GM18873 (cell line): ENCODE data around the gene MKNK1.

Source experiments
- ATAC-seq: cut with Tn5 transposase; IDR thresholded peaks from one replicate; pipeline ENCODE4 v1.9.1; 2021; ENCODE audit warnings: mild to moderate bottlenecking, moderate library complexity, moderate number of reproducible peaks; ENCODE audit not compliant: unreplicated experiment, low FRiP score

Gene MKNK1

DNA sequence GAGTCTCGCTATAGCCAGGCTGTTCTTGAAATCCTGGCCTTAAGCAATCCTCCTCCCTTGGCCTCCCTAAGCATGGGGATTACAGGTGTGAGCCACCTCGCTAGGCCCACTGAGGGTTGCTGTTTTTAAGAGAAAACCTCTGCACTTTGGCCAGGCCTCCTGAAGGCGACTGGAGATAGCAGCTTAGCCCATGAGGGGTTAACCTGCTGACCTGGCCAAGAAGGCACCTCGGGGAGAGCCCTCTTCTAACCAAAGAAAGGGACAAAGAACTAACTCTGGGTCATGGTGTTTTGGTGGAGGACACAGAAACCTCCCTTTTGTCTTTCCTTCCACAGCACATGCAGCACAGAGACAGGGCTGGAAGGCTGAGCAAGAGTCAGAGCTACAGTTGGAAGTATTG lies 35.0 kb downstream of the MKNK1 start:
- ATAC-seq = no peak

DNA sequence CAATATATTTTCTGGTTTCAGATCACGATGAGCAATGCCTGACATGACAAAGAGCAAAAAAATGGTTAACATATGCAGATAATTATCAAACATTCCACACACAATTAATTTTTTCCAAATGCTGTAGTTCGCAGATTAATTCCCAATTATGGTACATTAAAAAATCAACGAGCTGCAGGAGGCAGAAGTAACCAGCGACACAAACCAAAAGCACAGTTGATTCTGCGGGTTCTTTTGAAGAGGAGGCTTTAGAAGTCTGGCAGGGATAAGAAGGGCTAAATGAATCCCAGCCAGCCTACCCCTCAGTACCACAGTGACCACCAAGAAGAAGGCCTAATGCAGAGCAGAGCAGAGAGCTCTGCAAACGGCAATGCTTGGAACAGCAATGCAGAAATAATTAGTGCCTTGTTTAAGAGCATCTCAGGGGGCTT lies 35.6 kb downstream of the MKNK1 start:
- no peak for ATAC-seq

DNA sequence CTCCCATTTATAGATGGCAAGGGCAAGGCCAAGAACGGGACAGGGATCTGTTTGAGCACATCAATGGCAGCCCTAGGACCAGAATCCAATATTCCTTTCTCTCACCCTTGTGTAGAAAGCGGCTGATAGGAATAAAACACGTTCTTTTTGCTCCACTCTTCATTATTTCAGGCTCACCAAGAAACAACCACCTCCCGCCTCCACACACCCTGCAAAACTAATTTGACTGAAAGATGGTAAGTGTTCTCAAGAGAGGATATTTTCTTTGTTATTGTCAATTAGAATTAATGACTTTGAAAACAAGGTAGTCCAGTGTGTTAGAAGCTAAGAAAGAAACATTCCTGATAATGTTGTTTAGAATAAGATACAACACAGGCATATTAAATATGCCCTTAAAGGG lies 40.7 kb downstream of the MKNK1 start:
- ATAC-seq = no peak

DNA sequence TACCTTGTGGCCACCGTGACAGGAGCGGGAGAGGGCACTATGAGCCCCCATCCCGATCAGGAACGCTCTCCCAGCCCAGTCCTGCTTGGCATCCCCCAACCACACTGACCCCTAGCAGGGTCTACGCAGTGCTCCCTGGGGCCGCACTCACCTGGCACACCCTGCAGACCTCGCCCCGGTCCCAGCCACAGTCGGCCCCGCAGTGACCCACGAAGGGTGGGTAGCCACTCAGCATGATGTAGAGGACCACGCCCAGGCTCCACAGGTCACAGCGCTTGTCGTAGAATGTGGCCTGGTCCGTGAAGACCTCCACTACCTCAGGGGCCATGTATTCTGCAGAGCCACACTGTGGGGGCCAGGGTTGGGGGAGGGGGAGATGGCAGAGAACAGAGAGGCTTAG lies 41.6 kb downstream of the MKNK1 start:
- no peak for ATAC-seq

DNA sequence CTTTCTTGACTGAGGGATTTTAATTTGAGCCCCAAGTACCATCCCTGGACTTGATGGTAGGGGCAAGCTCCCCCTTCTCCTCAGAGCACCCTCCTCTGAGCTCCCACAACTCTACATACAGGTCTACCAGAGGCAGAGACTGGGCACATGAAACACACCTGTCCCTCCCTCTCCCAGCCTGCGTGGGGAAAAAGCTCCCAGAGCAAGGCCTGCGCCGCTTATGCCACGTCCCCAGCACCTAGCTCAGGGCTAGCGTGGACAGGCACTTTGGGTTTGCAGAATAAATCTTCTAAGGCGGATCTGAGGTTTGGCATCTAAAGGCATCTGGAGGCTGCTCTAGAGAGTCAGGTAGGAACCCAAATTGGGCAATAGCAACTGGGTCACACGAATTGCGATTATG lies 45.1 kb downstream of the MKNK1 start:
- ATAC-seq = no peak

DNA sequence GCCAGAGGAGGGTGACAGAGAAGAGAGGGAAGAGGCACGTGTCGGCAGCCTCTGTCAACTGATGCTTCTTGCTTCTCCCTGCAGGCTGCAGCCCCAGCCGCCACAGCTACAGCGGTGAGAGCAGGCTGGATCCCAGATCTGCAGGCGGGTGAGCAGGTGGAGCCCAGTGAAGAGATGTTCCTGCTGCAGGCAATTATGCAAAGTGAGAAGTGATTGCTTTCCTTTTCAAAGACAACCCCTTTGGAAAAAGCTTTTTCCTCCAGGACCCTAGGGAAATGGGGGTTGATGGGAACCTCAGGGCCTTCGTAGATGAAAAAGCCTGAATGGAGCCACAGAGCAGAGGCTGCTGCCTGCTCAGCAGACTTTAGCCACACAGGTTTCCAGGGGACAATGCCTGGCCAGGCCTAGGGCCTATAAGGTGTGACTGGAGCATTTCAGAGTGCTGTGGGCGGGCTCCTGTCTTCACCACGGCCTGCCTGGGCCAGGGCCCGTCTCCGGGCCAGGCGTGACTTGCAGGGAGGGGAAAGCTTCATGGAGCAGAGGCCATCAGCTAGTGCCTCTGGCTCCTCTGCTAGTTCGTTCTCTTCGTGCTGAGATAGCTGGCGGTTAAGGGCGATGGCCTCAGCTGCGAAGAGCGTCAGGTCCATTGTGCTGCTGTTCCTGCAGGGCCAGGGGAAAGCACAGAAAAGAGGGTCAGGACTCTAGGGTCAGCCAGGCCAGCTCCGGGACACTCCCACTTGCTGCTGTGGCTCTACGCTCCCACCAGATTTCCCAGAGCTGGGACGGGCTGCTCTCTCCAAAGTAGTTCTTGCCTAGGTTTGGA lies 45.7 kb downstream of the MKNK1 start:
- ATAC-seq = no peak

DNA sequence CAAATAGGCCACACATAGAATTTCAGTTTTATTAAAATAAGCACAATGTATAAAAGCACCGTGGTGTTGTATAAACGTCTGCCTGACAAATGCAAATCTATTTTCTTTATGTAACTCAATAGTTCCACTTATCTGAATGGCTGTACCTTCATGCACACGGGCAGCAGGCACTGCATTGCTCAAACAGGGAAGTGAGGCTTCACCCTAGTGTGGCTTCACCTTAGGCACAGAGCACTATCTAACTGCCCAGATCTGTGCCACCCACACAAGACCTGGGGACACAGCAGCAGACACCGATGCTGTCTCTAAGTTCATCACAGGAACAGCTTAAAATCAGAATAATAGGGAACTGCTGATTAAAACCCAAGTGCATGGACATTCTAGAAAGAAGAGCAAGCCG lies 46.7 kb downstream of the MKNK1 start:
- ATAC-seq = no peak

DNA sequence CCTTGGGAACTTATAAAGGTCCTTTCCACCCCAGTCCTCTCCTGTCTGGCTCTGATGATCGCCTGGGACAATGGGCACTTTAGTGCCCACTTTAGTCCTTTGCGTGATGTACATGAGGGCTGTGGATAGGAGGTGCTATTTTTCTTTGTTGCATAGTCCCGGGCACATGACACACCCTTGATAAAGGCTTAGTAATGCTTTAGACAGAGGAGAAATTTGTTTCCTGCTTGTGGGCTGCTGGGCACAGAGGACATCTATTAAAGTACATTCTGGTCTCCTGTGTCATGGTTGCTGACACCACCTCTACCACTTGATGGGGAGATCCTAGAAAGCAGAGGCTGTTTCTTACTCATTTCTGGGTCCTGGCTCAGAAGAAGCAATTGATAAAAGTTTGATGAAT lies 47.2 kb downstream of the MKNK1 start:
- ATAC-seq = no peak

DNA sequence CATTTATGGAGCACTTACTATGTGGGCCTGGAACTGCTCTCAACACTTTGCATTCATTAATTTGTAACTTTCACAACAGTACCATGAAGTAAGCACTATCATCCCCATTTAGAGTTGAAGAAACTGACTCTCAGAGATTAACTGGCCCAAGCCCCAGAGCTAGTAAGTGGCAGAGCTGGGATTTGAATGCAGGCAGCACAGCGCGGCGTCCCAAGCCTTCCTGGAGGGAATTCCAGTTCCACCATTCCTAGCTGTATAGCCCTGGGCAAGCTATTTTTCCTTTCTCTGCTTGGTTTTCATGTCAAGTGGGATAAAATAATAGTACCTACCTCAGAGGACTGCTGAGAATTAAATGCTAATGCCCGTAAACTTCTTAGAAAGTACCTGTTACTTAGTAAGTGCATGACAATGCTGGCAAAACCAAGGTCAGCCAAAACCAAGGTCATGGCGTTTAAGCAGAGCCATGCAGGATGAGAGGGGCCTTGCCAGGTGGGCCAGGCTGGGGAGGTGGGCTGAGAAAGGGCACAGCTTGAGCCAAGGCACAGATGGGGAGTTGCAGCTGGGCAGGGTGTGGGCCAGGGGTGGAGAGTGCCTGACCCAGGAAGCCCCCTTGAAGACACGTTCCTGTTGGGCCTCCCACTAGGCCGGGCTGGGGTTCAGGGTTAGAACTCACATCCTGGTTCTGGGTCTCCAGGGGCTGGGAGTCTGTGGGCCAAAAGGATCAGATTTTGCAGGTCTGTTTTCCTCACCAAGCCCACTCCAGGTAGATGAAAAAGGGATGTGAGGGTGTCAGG lies 48.0 kb downstream of the MKNK1 start:
- ATAC-seq = no peak

DNA sequence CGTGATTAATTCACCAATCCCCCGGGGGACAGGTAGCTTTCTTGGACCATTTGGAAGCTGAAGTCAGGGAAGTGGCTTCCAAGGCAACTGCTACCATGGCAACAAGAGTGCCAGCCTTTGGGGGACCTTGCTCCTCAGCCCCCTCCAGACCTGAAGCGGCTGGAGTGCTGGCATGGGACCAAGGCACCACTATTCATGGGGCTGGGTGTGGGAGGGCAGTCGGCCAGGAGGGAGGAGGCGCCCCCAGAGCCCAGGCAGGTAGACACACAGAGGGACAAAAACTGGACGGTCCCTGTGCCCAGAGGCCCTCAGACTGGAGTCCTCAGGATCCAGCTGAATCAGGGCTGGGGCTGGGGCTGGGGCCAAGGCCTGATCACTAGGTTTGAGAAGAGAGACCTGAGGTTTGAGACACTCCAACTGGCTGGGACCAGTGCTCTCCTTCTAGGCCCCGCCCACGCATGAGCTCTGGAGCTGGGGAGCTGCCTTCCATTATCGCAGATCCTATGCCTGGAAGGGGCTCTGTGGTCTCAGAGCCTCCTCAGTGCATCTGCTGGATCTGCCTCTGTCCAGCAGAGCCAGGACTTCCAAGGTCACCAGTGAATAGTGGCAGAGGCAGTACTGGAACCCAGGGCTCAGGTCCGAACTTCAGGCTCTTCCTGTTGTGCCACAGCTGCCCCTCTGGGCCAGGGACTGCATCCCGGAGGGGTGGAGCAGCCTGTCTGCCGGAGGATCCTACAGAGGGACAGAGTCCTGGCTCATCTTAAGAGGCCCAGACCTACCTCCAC lies 49.3 kb downstream of the MKNK1 start:
- ATAC-seq = no peak

DNA sequence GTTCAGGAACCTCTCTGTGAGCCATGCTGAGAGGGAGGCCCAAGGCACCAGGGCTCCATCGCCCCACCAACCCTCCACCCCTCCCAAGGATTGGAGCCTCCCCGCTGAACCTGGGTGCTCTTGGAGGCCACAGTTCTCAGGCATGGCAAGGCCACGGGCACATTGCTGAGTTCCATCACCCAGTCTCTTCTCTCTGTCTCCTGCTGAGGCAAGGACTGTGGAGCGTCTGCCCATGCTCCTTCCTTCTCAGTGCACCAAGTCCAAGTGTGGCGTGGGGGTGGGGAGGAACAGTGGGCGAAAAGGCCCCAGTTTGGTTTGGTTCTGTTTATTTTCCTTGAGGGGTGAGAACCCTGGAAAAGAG lies 49.9 kb downstream of the MKNK1 start:
- ATAC-seq = no peak

DNA sequence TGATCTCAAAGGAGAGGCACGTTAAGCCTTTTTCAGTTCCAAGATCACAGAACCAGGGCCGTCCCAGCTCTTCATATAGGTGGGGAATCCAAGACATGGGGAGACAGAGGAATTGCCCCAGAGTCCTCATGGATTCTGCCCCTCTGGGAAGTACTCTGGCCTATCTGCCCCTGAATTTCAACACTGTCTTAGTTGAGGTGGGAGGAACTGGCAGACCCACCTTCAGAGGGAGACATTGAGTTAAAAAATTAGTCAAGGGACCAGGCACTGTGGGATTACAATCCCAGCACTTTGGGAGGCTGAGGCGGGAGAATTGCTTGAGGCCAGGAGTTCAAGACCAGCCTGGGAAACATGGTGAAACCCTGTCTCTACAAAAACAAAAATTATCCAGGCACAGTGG lies 50.6 kb downstream of the MKNK1 start:
- no peak for ATAC-seq

DNA sequence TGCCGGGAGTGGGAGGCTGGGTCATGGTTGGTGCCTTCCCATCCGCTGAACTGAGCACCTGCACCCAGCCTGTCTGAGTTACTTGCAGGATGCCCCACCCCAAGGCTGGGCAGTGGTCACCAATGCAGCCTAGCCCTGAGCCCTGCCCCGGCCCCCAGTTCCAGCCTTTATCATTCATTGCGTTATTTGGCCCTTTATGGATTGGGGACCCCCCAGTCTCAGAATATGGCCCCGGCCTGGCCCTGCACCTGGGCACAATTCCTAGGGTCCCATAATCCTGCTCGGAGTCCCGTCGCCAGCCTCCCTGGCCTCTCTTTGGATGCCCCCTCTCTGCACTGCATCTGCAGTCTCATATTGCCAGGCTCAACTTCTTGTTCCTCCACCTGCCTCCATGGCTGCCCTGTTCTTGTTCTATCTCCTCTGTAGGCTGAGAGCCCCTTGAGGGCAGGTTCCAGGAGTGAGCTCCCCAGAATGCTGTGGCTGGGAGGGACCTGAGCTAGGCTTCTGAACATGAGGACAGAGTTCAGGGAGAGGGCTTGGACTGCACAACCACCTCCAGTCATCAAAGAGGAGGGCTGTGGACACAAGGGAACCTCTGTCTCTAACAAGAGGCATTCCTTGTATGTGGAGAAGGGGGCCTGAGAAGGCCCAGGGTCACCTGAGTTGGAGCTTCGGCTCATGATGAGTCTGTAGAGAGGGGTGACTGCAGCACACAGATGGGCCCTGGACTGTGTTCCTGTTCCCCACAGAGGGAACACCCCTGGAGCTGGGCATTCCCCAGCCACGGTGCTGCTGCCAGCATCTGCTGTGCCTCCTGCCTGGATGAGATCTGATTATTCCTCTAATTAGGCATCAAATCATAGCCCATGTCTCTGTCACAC lies 51.5 kb downstream of the MKNK1 start:
- no peak for ATAC-seq

DNA sequence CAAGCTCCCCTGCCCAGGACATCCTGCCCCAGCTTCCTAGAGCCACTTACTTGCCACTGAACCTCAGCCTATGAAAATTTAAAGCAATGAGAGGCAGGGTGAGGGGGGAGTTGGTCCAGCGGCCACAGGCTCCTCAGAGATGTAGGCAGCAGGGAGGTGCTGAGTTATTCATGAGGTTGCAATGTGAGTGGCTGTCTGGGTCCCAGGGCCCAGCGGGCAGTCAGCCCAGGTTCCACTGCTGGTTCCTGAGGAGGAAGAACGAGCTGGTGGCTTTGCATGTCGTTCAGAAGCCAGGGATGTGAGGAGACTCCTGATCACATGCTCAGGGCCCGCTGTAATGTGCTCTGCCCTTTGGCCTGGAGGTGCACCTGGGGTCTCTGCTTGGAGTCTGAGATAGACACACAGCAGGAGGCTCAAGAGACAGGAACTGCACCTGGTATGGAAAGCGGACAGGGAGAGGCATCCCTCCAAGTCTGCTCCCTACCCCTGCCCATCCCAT lies 52.4 kb downstream of the MKNK1 start, which contains the start of gene KNCN:
KNCN (minus strand) TSS at position 51 of the 499 bp plus-strand sequence. CDS start 432 bp downstream, outside the sequence.
- no peak for ATAC-seq

DNA sequence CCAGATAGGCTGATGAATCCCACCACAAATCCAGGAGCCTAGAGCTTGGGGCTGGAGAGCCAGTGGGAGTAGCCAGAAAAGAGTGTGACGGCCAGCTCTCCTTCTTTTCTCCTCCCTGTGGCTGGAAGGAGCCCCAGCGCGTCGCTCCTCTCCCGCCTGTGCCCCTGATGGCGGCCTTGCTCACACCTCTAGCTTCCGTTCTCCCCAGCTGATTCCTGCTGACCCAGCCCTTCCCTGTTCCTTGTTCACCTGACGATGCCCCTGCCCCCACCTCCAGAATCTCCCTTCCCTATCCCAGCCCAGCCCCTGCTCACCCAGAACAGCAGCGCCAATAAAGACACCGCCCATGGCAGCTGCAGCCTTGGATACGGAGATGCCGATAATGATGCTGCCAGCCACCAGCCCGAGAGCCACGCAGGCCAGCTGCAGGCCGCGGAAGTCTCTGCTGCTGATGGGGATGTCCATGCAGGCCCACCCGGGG lies 53.3 kb downstream of the MKNK1 start:
- ATAC-seq = no peak

DNA sequence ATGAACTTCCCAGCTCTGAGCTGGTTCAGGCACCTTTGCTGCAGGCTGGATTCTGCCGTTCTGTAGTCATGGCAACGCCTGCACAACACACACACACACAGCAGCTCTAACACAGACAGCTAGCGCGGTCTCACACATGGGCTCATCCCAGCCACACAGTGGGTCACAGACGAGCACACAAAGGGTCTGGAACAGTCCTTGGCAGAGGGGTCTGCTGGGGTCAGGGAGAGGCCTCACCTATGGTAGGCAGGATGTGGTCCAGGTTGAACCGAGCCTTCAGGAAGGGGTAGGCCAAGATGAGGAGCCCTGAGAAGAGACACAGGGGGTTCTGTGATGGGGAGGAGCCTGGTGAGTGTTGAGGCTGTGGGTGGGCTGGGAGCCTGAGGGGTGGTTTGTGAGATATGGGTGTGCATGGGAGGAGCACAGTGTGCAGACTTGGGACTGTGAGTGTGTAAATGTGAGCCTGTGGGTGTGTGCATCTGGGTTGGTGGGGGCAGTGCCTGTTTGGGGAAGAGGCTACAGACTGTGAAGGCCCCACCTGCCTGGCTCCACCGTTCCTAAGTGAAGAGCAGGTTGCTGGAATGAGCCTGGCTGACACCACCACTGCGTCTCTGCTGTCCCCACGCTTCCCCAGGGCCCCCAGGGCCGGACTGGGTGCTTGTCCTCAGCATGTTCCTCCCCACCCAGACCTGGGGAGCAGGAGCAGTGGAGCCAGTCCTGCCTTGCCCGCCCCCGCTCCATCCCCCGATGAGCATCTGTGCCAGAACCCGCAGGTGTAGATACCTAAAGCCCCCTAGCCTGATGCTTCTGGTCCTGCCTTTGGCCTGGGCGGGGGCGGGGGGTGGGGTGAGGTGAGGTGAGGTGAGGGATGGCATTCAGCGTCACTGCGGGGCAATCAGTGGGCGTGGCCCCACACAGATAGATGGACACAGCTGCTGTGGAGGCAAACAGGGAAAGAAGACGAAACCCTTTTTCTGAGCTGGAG lies 54.1 kb downstream of the MKNK1 start:
- ATAC-seq = no peak

DNA sequence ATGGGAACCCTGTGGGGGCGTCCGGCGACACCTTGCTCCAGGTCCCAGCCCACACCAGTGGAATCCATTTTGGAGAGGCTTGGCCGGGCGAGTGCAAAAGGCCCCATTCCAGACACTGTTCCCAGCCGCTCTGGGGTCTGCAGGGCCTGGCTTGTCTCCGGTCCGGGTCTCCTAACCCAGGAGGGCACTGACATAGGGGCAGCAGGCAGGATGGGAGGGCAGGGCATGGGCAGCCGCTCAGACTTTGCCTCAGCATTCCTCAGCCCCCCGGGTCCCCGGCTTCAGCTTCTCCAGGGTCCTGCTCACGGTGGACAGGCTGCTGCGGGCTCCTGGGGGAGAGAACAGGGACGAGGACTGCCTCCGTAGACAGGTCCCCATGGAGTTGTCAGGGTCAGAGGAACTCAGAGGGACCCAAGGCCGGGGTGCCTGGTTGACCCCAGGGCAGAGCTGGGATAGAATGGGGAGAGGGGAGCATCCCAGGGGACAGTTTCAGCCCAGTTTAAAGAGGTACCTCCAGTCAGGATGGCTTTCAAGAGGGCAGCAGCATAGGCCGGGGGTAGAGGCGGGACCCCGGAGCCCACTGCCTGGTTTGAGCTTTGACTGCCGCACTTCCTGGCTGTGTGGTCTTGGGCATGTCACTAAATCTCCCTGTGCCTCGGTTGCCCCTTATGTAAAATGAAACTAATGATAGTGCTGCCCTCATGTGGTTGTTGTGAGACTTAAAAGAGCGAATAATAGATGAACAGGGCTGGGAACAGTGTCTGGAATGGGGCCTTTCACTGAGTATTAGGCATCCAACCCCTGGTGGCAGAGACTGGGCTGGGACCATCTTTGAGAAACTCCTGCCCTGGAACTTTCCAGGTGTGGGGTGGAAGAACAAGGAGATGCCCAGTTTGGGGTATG lies 56.3 kb downstream of the MKNK1 start:
- ATAC-seq = no peak

DNA sequence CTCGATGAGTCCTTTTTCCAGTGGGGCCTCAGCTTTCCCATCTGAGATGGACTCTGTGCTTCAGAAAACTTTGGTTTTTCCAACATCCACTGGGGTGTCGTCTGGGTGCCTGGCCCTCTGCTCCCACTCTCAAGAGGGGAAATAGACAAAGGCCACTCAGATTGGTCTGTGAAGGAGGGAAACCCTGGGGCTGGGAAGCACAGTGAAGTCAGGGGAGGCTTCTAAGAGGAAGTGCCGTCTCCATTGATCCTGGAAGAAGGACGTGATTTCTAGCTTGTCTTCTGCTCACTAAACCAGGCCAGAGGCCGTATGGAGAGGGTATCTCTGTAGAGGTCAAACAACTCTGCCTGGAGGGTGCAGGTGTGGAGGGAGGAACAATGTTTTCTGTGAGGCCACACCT lies 57.9 kb downstream of the MKNK1 start:
- ATAC-seq = no peak
